Left renal cortex interstitium (tissue), 4 donors: Measurements from ENCODE around the gene RPS10. TPM values are rescaled to one million over a fixed set of nuclear protein-coding genes. Genes with fewer than 3 reads are reported as not detected.

Experiments used
- DNase-seq, 4 donors: peaks; one replicate each; pipeline ENCODE4 v3.0.0-alpha.2; 2013; ENCODE audit warnings: low read depth in 4 of 4, low spot score in 2 of 4, missing footprints in 1 of 4
- polyA plus RNA-seq, 4 donors: library from polyadenylated mRNA; unstranded; fragments of 120-200 nt; gene quantifications; one replicate each; pipeline ENCODE4 v1.2.1, GENCODE V29; 2013; ENCODE audit not compliant: insufficient read length in 4 of 4

The RPS10 gene
- polyA plus RNA-seq = 1,000 to 10,000 TPM; 1,098 to 1,629 (median 1,403) TPM

DNA sequence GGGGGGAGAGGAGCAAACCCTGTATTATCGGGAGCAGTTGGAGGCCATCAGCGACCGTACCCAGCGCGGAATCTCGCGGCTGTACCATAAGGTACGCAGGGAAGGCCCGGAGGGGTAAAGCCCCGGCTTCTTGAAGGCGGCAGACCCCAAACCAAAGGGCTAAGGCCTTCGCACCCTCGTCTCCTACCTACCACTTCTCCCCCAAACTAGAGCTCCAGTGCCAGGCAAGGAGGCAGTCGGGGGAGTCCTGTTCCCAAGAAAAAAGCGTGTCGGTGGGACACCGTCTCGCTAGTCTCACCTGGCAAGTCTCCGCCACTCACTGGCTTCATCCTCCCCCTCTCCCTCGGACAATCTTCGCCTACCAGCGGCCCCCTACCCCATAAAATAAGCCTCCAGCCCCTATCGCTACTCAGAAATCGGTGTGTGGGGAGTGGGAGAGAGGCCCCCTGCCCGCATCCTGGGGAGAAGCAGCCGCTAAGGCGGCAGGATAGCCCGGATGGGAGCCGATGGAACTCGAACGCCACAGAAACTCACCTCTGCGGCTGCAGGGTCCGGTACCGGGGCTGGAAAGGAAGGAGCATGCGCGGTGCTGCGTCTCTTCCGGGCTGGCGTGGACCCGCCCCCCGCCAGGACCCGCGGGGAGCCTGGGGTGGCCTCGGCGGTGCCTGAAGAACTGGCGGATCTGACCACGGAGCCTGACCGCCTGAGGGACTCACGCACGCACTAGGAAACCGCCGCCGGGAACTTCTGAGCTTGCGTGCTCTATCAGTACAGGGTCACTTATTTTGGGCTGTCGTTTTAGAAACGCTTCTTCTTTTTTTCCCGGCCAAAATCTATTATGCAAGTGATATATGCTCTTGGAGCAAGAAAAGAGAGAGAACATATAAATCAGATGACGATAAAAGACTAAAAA lies at the start of gene RPS10:
TSS of gene RPS10 (minus strand) at position 572 of the 913 bp plus-strand sequence. CDS start 848 bp downstream, outside the sequence.
- DNase-seq = peak; percentile 82 to 92 (median 87)

DNA sequence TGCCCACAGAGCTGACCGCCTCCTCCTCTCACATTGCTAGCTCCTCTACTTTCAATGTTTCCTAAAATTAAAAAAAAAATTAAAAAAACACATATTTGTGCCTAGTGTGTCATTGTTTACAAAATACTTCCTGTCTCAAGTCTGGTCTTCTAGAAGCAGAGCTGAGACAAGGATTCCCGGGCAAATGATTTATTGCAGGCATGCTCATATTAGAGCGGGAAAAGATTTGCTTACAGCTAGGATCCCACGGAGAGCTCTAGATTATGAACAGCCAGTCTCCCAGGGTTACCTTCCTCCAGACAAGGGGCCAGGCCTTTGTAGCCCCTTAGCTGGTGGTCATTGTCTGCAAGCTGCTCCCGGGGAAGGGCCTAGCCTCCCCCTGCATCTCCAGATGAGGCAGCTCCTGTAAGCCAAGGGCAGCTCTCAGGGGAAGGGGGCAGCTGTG lies 49.4 kb upstream of the RPS10 start:
- DNase-seq = no peak

DNA sequence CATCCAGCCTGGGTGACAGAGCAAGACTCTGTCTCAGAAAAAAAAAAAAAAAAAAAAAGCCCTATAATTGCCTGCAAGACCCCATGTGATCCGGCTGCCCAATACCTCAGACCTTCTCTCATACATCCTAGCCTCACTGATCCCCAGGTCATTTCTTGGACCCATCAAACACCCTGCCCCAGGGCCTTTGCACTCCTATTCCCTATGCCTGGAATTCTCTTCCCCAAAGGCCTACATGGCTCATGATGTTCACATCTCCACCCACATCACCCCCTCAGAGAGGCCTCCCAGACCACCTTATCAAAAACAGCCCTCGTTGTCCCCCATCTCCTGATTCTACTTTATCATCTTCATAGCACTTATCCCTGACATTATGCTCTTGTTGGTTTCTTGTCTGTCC lies 48.9 kb upstream of the RPS10 start:
- DNase-seq = no peak

DNA sequence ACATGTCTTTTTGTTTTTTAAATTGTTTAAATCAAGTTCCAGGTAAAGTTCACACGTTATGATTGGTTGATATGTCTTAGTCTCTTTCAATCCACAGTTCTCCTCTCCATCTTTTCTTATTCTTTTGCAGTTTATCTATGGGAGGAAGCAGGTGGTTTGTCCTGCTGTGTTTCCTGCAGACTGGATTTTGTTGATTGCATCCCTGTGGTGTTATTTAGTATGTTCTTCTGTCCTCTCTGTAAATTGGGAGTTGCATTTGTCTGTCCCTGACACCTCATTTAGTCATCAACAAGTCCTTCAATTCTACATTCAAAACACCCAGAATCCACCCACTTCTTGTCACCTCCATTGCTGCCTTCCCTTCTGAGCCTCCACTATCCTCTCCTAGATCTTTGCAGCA lies 48.1 kb upstream of the RPS10 start:
- no peak for DNase-seq

DNA sequence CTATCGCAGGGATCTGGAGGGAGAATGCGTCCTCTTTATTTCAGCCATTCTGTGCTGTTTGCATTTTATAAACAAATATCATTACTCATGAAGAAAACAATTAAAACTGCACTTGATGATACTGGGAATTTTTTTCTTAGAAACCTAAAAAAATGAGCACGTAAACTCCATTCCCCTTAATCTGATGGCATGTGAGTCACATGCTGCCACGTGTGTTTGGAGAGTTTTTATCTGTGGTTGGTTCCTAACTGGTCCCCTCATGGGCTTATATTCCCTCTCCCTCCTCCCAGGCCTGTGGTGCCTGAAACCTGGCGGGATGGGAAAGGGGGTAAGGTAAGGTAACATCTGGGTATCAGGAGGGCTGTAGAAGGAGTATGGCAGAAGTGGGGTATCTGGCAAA lies 46.6 kb upstream of the RPS10 start:
- DNase-seq = no peak

DNA sequence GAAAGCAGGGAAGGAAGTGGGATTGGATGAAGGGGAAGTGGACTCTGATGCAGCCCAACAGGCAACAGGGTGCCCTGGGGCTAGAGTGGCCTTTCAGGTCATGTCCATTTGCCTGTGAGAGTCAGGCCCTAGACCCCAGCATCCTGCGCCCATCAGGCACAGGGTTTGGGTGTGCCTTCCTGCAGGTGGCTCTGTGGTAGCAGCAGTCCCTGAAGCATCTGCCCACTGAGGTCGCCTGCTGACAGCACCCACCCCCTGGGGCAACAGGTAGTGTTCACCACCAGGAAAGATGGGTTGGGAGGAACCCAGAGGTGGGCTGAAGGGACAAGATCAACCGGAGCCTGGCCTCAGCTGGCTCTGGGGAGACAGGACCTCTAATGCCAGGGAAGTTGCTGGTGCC lies 43.6 kb upstream of the RPS10 start:
- DNase-seq = no peak

DNA sequence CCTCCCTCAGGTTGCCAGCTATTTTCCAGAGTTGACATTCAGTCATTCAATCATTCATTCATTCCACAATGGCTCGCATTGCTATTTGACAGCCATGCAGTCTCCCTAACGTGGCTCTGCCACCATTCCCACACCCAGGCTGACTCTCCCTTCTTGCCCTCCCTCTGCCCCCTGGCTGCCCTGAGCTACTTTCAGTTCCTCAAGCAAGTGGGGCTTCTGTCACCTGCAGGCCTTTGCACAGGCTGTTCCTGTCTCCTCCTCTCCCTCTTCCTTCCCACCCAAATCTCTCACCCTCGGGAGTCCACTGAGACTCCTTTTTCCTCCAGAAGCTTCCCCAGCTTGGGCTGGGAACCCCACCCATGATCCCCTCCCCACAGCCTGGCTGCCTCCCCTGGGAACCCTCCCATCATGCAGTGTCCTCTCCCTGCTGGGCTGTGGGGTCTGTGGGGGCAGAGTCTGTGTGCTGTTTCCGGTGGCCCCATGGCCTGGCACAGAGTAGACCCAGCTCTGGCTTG lies 42.6 kb upstream of the RPS10 start:
- DNase-seq = no peak

DNA sequence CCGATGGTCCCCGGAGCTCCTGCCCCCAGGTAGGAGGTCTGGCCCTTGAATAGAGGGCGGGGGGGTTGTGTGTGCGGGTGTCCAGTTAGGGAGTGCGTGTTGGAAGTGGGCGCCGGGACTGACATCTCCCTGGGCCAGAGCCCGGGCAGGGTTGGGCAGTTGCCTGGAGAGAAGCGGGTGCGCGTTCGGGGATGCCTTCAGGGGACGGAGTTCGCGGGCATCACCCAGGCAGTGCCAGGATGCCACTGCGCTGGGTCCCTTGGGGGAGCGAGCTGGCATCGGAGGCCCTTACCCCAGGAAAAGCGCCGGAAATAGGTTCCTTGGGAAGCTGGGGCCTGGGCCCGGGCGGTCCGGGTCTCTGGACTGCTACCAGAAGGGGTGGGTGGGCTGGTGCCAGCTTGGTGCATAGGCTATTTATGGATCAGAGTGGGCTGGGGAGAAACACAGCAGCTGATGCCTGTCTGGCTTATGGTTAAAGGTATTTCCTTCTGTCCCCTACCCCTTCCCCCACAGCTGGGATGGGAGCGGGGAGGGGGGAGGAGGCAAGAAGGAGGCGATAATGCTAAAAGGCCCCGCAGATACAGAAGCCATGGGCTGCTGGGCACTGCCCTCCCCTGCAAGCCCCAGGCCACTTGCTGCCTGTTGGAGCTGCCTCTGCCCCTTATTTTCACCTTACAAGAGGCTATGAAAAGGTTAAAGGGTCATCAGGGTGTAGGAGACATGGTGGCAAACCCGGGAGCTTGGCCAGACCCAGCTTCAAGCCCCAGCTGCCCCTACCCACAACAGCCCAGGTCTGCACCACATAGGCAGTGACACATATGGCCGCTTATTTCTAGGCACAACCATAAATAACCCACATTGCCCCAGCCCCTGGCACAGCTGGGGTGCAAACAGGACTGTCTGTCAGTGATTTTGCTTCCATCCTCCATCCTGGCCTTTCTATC lies 40.6 kb upstream of the RPS10 start:
- no peak for DNase-seq

DNA sequence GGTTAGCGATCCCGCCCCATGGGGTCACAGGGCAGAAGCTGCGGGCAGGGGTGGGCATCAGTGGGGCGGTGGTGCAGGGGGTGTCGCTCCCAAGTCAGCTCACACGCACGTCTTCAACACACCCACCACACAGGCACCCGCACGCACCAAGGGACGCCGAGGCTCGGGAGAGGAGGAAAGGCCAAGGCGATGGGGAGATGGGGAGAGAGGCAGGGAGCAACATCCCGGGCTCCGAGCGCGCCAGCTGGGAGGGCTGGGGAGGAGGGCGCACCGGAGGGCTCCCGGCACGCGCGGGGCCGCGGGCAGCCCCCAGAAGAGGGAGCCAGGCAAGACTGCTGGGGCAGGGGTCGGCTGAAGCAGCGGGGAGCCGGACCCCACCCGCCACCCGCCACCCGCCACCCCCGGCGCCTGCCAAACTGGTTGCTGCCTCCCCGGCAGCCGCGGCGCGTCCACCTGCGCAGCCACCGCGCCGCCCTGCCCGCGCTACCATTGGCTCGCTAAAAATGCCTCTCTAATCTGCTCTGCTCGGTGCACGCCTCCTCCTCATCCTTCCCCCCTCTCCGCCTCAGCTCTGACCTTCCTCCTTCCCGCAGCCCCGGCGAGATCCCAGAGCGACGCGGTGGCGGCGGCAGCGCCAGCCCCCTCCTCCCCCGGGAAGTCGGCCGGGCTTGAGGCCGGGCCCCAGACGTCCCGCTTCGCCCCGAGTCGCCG lies 39.8 kb upstream of the RPS10 start, which contains the start of gene PACSIN1:
TSS of gene PACSIN1 (plus strand) at position 546 of the 711 bp plus-strand sequence. CDS start 60,230 bp downstream, outside the sequence.
- DNase-seq = no peak

DNA sequence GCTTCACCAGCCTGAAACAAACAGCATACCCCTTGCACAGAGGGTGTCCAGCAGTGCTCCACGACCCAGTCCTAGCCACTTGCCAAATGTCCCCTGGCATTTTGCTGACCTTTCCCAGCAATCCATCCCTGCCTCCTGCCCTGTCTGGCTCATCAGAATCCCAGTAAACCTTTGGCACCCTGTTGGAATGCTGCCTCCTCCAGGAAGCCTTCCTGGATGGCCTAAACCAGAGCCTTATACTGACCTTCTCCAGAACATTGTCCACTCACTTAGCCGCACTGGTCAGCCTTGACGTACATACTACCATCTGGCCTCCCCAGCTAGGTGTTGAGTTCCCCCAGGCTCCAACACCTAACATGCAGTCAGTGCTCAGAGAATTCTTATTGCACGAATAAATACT lies 38.0 kb upstream of the RPS10 start:
- no peak for DNase-seq

DNA sequence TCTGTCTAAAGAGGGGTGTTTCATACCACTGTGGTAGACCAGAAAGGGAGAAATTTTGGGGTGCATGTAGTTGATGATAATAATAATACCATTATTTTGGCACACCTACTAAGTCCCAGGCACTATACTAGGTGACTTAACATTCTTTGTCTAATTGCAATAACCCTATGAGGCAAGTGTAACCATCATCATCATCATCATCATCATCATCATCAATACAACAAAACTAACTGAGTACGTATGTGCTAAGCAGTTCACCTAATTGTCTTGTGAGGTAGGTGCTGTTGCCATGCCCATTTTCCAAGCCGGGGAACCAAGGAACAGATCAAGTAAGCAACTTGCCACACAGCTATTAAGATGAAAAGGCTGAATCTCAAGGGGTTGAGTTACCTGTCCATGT lies 37.4 kb upstream of the RPS10 start:
- DNase-seq = no peak

DNA sequence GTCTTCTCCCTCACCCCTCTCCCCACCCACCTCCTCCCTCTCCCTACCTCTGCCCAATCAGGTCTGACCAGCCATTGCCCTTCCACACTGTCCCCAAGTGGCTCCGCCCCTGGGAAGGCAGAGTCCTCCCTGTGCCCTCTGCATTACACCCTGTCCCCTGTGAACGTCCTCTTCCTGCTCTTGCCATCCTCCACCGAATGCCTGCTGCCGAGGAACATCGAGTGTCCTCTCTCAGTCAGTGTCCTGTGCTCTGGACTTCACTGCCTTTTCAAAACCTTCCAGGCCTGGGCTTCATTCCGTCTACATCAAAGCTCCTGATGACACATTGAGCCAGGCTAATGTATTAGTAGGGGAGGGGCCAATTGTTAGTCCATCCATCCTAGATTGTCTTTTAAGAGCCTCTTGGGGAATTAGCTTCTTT lies 36.7 kb upstream of the RPS10 start:
- no peak for DNase-seq

DNA sequence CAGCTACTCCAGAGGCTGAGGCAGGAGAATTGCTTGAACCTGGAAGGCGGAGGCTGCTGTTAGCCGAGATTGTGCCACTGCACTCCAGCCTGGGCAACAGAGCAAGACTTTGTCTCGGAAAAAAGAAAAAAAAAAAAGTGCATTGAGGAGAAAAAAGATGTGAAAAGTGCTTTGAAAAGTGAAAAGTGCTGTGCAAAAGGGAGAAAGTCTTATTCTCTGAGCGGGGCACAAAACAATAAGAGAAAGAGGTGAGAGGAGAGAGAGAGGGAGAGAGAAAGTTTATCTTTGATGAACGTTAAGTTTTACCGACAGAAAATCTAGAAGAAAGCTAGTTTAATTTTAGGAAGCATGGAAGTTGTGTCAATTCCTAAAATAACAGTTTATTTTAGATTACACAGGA lies 36.1 kb upstream of the RPS10 start:
- no peak for DNase-seq

DNA sequence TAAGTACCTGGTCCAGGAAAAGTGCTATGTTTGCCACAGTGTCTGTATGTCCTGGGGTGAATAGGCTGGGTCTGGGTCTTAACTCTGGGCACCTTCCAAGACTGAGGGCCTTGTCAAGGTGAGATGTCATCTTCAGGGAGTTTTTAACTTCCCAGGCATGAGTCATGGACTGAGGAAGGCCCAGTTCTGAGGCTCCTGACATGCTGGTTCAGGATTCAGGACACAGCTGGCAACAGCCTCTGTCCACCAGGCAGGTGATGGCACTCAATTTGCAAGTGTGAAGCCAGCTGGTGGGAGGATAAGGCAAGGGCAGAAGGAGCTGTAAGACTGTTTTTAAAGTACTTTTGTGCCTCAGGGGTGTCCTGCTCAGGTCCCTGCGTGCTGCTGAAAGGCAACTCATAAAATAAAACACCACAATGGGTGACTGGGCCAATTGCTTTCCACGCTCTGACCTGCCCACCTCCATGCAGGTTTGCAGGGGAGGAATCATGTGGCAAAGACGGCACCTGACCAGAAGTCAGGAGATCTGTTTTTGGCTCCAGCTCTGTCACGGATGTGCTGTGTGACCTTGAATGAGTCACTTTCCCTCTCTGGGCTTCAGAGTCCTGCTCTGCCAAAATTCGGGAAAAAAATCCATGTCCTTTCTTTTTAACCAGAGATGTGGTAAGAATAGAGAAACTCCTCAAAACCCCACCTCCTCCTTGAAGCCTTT lies 35.1 kb upstream of the RPS10 start:
- DNase-seq = no peak

DNA sequence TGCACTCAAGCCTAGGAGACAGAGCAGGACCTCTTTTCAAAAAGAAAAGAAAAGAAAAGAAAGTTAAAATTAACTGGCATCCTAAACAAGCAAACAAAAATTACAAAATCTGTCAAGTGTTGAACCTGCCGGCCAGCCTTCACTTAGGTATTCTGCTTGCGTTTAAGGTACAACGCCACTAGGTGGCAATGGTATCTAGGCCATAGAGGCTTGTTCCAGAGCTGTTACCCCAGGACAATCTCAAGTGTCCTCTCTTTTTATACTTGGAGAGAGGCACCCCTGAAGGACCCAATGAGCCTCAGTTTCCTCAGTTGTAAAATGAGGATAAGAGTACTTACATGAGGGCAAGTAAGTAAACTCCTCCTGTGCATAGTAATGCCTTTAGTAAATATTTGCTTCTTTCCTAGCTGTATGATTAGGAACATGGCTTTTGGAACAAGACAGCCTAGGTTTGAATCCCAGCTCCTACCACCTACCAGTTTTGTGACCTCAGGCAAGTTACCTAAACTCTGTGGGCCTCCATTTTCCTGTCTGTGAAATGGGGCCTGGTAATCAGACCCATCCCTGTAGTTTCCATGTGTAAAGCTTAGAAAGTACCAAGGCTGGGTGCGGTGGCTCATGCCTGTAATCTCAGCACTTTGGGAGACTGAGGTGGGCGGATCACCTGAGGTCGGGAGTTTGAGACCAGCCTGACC lies 34.2 kb upstream of the RPS10 start:
- no peak for DNase-seq

DNA sequence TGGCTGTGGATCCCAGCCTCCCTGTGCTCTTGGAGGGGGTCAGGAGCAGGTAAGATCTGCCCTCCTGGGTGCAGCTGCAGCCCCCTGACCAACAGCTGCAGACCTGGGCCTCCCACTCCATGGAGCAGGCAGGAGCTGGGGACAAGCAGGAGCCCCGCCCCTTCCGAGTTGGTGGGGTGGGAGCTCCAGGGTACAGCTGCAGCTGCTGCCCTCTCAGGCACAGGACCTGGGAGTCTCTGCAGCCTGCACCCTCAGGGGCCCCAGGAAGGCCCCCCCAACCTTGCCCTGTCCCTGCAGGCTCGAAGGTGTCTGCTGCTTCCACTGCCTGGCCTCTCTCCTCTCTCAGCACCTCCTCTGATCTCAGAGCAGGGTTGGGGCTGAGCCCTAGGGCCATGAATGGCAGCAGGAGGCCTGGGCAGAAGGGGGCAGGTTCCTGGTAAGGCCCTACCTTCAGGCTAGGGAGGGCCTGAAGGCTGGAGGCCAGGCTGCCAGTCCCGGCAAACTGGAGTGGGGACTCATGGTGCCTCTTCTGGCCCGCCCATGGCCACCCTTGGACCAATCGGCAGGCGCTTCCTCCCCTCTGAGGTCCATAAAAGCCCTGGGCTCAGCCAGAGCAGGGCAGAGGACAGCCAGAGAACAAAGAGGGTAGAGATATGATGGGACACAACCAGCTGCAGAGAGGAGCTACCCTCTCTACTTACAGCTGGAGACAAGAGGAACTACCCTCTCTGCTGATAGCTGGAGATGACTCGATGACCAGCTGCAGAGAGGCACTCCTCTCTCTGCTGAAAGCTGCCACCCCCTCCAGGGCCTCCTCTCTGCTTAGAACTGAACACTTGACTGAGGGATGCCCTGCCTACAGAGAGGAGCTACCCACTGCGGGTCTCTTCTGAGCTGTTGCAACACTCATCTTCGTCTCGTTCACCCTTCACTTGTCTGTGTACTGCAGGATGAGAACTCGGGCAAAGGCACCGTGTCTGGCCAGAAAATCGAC lies 32.2 kb upstream of the RPS10 start:
- no peak for DNase-seq

DNA sequence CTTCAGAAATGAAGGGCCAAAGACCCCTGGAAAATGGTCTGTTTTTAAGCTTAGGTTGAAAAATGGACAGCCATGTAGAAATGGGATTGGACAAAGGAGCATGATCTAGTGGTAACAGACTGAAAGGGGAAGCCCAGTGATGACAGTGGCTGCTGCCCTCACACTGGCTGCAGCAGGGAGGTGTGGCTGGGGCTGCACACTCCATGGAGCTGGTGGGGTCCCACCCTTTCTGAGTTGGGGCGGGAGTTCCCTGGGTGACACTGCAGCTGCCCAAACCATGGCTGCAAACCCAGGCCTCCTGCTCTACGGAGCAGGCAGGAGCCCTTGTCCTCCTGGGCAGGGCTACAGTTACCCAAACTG lies 31.5 kb upstream of the RPS10 start:
- DNase-seq = no peak

DNA sequence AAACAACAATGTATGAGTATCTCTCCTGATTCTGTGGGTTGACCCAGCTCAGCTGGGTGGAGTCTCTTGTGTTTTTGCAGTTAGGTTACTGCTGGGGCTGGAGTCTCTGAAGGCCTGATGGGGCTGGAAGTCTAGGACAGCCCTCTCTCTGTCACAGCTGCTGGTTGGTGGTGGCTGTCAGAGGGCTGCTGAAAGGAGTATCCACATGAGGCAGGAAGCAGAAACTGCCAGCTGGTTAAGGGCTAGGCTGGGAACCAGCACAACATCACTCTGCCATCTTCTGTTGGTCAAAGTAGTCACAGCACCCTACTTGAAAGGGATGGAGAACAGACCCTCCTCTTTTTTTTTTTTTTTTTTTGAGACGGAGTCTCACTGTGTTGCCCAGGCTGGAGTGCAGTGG lies 30.0 kb upstream of the RPS10 start:
- DNase-seq = no peak
